NCI-H187 treated with DMSO at 0.1 percent for 48 hours (cell line): ENCODE measurements around the gene ARPC2.
"Not testable (repeated sequence)": the region's sequence is repeated elsewhere in the genome, so short reads cannot be mapped to it uniquely, and the experiment has no call there.

Source experiments
- DNase-seq: peaks from one replicate; lab custom pipeline; 2025; lab: John Stamatoyannopoulos, UW

Gene ARPC2

DNA sequence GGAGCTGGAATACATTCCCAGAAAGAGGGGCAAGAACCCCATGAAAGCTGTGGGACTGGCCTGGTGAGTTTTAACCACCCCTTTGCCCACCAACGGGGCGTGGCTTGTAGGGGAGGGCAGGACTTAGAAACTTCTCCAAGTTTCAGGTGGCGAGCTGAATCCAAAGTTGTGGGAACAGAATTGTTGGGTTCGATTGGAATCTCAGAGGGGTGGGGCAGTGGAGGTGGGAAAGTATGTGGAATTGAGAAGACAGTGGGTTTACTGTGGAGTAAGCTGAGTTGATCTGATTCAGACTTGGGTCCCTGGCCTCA lies 54.5 kb downstream of the ARPC2 start:
- no peak for DNase-seq

DNA sequence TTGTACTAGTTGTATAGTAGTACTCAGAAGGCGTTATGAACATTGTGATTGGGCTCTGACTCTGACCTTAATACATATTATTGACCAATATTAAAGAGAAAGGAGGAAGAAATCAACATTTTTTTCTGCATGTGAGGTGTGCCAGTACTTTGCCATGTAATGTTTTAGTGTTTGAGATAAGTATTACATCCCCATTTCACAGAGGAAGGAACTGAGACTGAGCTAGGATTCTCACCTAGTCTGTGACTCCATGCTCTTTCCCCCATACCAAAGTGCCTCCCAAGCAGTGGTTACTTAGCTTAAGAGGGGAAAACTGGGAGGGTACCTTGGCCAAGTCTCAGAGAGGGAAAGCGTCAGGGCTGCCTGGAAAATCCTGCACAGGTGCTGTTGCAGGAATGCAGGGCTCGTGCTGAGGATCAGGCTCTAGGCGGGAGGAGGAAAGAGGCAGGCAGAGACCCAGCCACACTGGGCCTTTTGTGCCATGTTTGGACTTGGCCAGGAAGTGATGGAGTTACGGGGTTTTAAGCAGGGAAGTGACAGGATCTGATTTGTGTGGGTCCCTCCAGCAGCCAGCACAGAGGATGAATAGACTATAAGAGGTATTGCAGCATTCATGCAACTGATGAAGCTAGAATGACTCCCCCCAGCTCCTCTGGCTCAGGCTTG lies 55.0 kb downstream of the ARPC2 start:
- no peak for DNase-seq

- peak; percentile 9 for DNase-seq
Measured at GRCh38 chr2:218272531-218273212, 55.7 kb downstream of the ARPC2 start.

- not testable (repeated sequence) for DNase-seq
Measured at GRCh38 chr2:218273214-218273907, 56.4 kb downstream of the ARPC2 start.

- no peak for DNase-seq
Measured at GRCh38 chr2:218273908-218274249, 56.9 kb downstream of the ARPC2 start.

GRCh38 chr2:218274586-218274985 lies 57.6 kb downstream of the ARPC2 start:
- DNase-seq, result no peak

GRCh38 chr2:218275371-218276072 lies 58.5 kb downstream of the ARPC2 start:
- no peak for DNase-seq

DNA sequence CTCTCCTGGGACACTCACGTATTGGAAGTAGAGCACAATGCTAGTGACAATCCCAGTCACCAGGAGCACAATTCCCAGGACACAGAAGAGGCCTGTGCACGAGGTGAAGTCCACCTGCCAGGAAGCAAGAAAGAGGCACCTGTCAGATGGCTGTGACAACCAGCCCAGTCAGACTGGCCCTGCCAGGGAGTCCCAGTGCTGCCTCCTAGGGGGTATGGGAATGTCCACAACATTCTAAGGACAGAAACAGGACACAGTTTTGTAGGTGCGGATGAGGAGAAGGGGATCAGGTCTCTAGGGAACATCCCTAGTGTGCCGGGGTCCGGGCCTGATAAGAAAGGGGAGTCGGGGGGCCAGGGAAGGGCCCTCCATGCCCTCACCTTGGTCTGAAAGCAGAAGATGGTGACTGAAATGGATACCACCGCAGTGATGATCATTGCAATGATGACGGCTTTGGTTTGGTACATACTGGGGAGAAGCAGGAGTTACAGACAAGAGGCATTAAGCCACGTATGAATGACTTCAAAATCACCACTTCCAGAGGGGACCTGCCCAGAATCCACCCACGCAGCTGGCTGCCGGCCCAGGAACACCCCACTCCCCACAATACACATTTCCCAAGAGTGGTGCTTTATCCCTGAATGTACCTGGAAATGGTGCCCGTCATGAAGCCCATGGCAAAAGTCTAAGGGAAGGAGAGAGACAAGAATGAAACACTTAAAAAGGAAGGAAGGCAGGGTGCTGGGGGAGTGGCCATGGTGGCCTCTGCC lies 60.2 kb downstream of the ARPC2 start:
- DNase-seq, result no peak

GRCh38 chr2:218277921-218278320 lies 60.9 kb downstream of the ARPC2 start:
- no peak for DNase-seq

- DNase-seq, result no peak
Measured at GRCh38 chr2:218278531-218279360, 61.8 kb downstream of the ARPC2 start.

DNA sequence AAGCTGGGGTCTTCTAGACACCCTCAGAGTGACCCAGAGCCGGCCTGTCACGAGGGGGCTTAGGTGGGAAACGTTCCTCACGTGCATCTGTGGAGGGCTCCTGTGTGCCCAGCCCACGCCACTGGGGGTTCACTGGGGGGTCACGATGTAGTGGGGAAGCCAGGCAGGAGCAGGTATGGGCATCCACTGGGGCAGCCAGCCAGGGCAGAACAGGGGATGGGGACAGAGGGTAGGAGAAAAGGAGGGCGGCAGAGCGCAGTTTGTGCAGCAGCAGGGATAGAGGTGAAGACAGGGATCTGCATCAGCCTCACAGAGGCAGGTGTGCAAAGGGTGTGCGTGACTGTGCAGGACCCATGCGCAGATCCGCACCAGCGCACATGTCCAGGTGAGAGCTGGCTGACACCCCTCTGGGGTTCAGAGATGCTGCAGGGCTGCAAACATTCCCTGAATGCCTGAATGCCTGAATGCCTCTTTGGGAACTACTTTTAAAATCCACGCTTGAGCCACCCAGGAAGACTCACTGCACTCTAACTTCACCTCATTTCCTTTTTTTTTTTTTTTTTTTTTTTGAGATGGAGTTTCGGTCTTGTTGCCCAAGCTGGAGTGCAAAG lies 63.4 kb downstream of the ARPC2 start:
- DNase-seq, result no peak

GRCh38 chr2:218281449-218281848 lies 64.5 kb downstream of the ARPC2 start:
- DNase-seq, result no peak

GRCh38 chr2:218282173-218282991 lies 65.4 kb downstream of the ARPC2 start:
- no peak for DNase-seq

DNA sequence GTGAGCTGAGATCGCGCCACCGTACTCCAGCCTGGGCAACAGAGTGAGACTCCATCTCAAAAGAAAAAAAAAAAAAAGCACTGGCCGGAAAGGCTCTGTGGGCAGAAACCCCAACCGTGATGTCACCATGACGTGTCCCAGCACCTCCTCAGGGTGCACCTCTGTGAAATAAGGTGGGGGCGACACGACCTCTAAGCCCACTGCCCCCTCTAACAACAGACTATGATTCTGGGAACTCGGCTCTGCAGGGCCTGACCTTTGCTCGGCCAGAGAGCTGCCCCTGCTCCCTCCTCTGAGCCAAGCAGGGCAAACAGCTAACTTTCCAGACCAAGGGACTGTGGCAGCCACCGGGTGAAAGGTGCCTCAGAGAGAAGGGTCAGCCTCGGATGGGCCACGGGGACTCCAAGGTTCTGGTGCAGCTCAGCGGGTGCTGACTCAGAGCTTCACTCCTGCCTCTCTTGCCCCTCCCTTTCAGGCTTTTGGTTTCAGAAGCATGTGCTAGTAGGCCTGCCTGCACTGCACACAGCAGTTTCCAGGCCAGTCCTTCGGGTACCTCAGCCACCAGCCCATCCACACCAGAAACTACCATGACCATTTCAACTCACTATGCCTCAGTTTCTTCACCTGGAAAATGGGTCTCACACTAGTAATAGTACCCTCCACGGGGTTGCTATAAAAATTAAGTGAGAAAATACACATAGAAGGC lies 67.3 kb downstream of the ARPC2 start:
- no peak for DNase-seq

- no peak for DNase-seq
Measured at GRCh38 chr2:218285604-218286003, 68.6 kb downstream of the ARPC2 start.

- DNase-seq, result no peak
Measured at GRCh38 chr2:218286570-218287459, 69.8 kb downstream of the ARPC2 start.

DNA sequence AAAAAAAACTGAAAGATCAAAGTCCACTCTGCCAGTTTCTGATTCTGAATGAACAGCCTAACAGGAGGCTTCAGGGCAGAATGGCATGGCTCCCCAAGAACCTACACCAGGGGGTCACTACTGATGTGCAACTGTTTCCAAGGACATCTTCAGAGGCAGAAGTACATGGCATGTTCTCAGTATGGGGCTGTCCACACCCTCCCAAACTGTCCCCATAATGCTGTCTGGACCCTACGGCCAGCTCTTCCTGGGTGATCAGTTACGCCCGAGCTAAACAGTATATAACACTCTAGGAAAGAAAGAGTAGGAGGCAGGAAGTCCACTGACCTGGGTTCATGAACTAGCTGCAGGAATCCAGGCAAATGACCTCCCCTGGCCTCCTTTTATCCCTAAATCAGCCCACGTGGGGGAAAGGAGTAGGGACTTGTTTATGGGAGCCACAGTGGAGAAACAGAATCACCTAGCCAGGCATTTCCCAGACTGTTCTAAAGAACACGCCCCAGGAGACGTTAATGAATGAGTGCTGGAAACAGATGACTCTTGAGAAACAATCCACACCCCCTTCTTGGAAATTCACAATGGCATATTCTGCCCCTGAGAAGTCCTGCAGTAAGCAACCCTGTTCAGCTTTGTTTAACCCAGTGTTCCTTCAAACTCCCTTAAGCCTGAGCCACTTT lies 72.8 kb downstream of the ARPC2 start:
- no peak for DNase-seq
